B cell (primary cell): ENCODE data around the gene CLDN7. TPM values are rescaled to one million over a fixed set of nuclear protein-coding genes. Genes with fewer than 3 reads are reported as not detected.

ENCODE experiments used
- ATAC-seq: fragments of 200-7000 bp; cut with Tn5 transposase; one replicate; pipeline ENCODE4 v1.10.0; 2021; ENCODE audit warnings: low read depth, mild to moderate bottlenecking, moderate number of reproducible peaks, moderate library complexity
- CTCF ChIA-PET: fragments of 350-600 bp; sonication (Branson Sonifier 250); formaldehyde crosslinking; loops from one replicate; lab custom pipeline; 2021; ENCODE audit warnings: antibody characterized with exemption, inconsistent platforms; lab: Charles Lee
- POLR2A ChIA-PET: fragments of 350-600 bp; sonication (Branson Sonifier 250); formaldehyde crosslinking; loops from one replicate; lab custom pipeline; 2021; ENCODE audit warnings: antibody characterized with exemption; lab: Charles Lee
- DNase-seq: peaks from one replicate; pipeline ENCODE4 v3.0.0; 2013
- H2AFZ ChIP-seq: 2 replicates; pipeline ENCODE4 v1.6.1; 2012; ENCODE audit warnings: mild to moderate bottlenecking, low read depth, low read length; ENCODE audit not compliant: insufficient read depth, poor library complexity, severe bottlenecking
- H3K27ac ChIP-seq, 2 donors: 1 replicate in 1 of 2; 2 replicates in 1 of 2; pipeline ENCODE4 v1.5.1; 2012 to 2013; ENCODE audit warnings: low read length in 2 of 2, mild to moderate bottlenecking in 2 of 2, moderate library complexity in 1 of 2
- H3K27me3 ChIP-seq, 4 experiments: fragments of 200-600 bp in 1 of 4; sonication (generic) in 1 of 4; replicated peaks in 1 of 4; 1 replicate in 2 of 4; 2 replicates in 2 of 4; pipeline versions ENCODE4 v1.6.1 to v1.7.0; 2013 to 2016; ENCODE audit warnings: low read length in 3 of 4, mild to moderate bottlenecking in 2 of 4, mixed read lengths in 1 of 4, moderate library complexity in 1 of 4; ENCODE audit not compliant: insufficient read depth in 4 of 4, control insufficient read depth in 3 of 4; ENCODE audit errors: control extremely low read depth in 1 of 4
- H3K36me3 ChIP-seq, 2 experiments: replicated peaks in 1 of 2; 1 replicate in 1 of 2; 2 replicates in 1 of 2; pipeline versions ENCODE4 v1.6.1 to v1.7.1; 2013; ENCODE audit warnings: low read length in 1 of 2; ENCODE audit not compliant: insufficient read depth in 2 of 2, control insufficient read depth in 1 of 2; ENCODE audit errors: control extremely low read depth in 1 of 2, extremely low read depth in 1 of 2
- H3K4me1 ChIP-seq, 2 donors: fragments of 200-600 bp in 1 of 2; sonication (generic) in 1 of 2; 1 replicate in 1 of 2; 2 replicates in 1 of 2; pipeline versions ENCODE4 v1.5.1 to v1.6.1; 2013 to 2017; ENCODE audit warnings: low read length in 2 of 2; ENCODE audit not compliant: control insufficient read depth in 2 of 2, insufficient read depth in 2 of 2
- H3K4me2 ChIP-seq: replicated peaks from 2 replicates; pipeline ENCODE3; 2012; ENCODE audit warnings: mild to moderate bottlenecking, low read depth, low read length; ENCODE audit not compliant: poor library complexity, severe bottlenecking
- H3K4me3 ChIP-seq, 5 experiments: fragments of 200-600 bp in 1 of 5; sonication (generic) in 1 of 5; 1 replicate in 3 of 5; 2 replicates in 2 of 5; pipeline versions ENCODE4 v1.5.1 to v1.7.0; 2011 to 2016; ENCODE audit warnings: low read length in 4 of 5, mild to moderate bottlenecking in 4 of 5, low read depth in 2 of 5, control low read depth in 1 of 5, moderate library complexity in 1 of 5; ENCODE audit not compliant: insufficient read depth in 1 of 5; ENCODE audit errors: control extremely low read depth in 1 of 5, extremely low read depth in 1 of 5
- H3K79me2 ChIP-seq: fragments of 200-600 bp; sonication (generic); one replicate; pipeline ENCODE4 v1.6.0; 2016; ENCODE audit warnings: low read length; ENCODE audit not compliant: control insufficient read depth, insufficient read depth
- H3K9ac ChIP-seq: fragments of 200-600 bp; sonication (generic); 2 replicates; pipeline ENCODE4 v1.6.1; 2017; ENCODE audit warnings: mild to moderate bottlenecking, low read length, moderate library complexity
- H3K9me3 ChIP-seq, 3 donors: one replicate each; pipeline versions ENCODE4 v1.6.1 to v1.7.1; 2013; ENCODE audit warnings: low read length in 2 of 3; ENCODE audit not compliant: control insufficient read depth in 2 of 3, insufficient read depth in 1 of 3; ENCODE audit errors: control extremely low read depth in 1 of 3
- H4K20me1 ChIP-seq: 2 replicates; pipeline ENCODE4 v1.6.0; 2012; ENCODE audit warnings: mild to moderate bottlenecking, low read length; ENCODE audit not compliant: insufficient read depth, control insufficient read depth, poor library complexity, severe bottlenecking
- H3K27ac Mint-ChIP-seq: one replicate; pipeline ENCODE4 v1.8.0; 2021; ENCODE audit warnings: mixed read lengths
- H3K27me3 Mint-ChIP-seq: one replicate; pipeline ENCODE4 v1.8.0; 2021; ENCODE audit warnings: mixed read lengths
- H3K4me1 Mint-ChIP-seq: one replicate; pipeline ENCODE4 v1.8.0; 2021; ENCODE audit warnings: mixed read lengths
- H3K4me3 Mint-ChIP-seq: one replicate; pipeline ENCODE4 v1.8.0; 2021; ENCODE audit warnings: mixed read lengths
- H3K9me3 Mint-ChIP-seq: one replicate; pipeline ENCODE4 v1.8.0; 2022; ENCODE audit warnings: mixed read lengths; ENCODE audit not compliant: insufficient read depth
- CTCF ChIP-seq: fragments of 200-600 bp; IDR thresholded peaks from one replicate; pipeline ENCODE4 v1.8.0; 2022; ENCODE audit warnings: antibody characterized with exemption, mild to moderate bottlenecking
- EZH2 ChIP-seq: IDR thresholded peaks from 2 replicates; pipeline ENCODE4 v1.6.1; 2012; ENCODE audit warnings: borderline replicate concordance, low read depth, mild to moderate bottlenecking, moderate library complexity, low read length; ENCODE audit not compliant: insufficient read depth, poor library complexity, severe bottlenecking
- WGBS: methylation state at CpG from one replicate; pipeline ENCODE4 v1.1.5; 2013; ENCODE audit warnings: missing lambda C conversion rate; ENCODE audit not compliant: insufficient coverage; 5-methylcytosine and 5-hydroxymethylcytosine counted together
- intact Hi-C: fragments of 100-400 bp; cut with micrococcal nuclease; formaldehyde crosslinking; loops from one replicate; pipeline ENCODE4 v1.10.0; 2022
- polyA plus RNA-seq: library from polyadenylated mRNA; depleted of rRNA; stranded (reverse); fragments of >200 nt; gene quantifications from 2 replicates; pipeline ENCODE4 v1.2.3, GENCODE V29; 2012
- total RNA-seq, 2 donors: library from RNA; stranded (reverse); fragments of 120-200 nt in 1 of 2; gene quantifications; 1 replicate in 1 of 2; 2 replicates in 1 of 2; pipeline versions ENCODE4 v1.2.3 to v1.2.4, GENCODE V29; 2013 to 2022

Gene CLDN7
- total and polyA plus RNA-seq, 2 donors (not counting 1 experiment from before 2014, with no cell fraction given), result 1.2 to 5.8 TPM

GRCh38 chr17:7262935-7263800 is 890 bp upstream of the CLDN7 start:
- 1% methylated on average over 15 of the region's 26 CpGs for WGBS
- peaks cover 27 to 32% of the 10 kb centered on the region in 2 donors for H3K4me1 ChIP-seq
- H3K27ac Mint-ChIP-seq, result peak overlapping the region; percentile 66
- ATAC-seq (peak; percentile 16), DNase-seq (peak; percentile 51)
- H3K79me2 ChIP-seq, result no peaks in the 10 kb centered on the region
- peak overlapping the region in 4 of 5 experiments; percentile 20 to 38 (median 35) for H3K4me3 ChIP-seq
- peaks cover 0 to 4% (median 0%) of the 10 kb centered on the region in 3 donors for H3K9me3 ChIP-seq
- peak overlapping the region; percentile 72 for H3K4me3 Mint-ChIP-seq
- CTCF ChIA-PET, result interaction anchor here (0.6 kb wide), 1 partner anchor 49 kb away, joined by 3 read pairs; no protein-coding TSS in a partner anchor
- TF ChIP-seq EZH2, result no peak
- TF ChIP-seq CTCF, result no peak
- peaks cover 0 to 17% (median 8%) of the 10 kb centered on the region in 4 experiments for H3K27me3 ChIP-seq
- peak overlapping the region; percentile 99 for H3K4me2 ChIP-seq
- peaks cover 3 to 14% of the 10 kb centered on the region in 2 experiments for H3K36me3 ChIP-seq
- H3K27me3 Mint-ChIP-seq, result peaks cover 23% of the 10 kb centered on the region
- H4K20me1 ChIP-seq, result no peaks in the 10 kb centered on the region
- H3K9me3 Mint-ChIP-seq, result no peaks in the 10 kb centered on the region
- H3K27ac ChIP-seq, result no peak overlapping the region
- H3K4me1 Mint-ChIP-seq, result peaks cover 27% of the 10 kb centered on the region
- peak overlapping the region; percentile 58 for H3K9ac ChIP-seq
- H2AFZ ChIP-seq, result peak overlapping the region; percentile 77
- POLR2A ChIA-PET, result no interaction called here
- intact Hi-C loops, result loop anchor here (2.0 kb wide), 1 partner anchor 18 kb away; the partner anchor contains the start of gene SLC2A4
